Measurements from ENCODE around the gene ADGRG6. TPM values are rescaled to one million over a fixed set of nuclear protein-coding genes. Genes with fewer than 3 reads are reported as not detected.

ADGRG6 gene
- total RNA-seq, 1 experiment from 2014 or later: 5.3 TPM

DNA sequence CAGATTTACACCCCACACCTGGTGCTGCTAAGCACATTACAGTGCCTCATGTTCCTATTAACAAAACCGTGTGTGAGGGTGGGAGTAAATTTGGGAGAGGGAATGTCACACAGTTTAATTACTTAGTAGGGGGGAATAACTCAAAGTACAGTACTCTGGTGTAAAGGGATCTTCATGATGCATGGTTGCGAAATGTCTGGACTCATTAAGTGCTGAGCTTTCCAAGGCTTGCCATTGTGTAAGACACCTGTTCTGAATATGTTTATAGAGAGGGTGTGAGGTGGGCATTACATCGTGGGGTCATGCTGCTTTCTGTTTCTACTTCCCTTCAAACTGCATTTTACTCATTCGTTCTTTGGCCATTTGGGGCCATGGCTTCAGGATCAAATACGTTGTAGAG, 181.2 kb downstream of the ADGRG6 start:
- CTCF ChIA-PET: no interaction called here
- POLR2A ChIA-PET: no interaction called here
- H3K4me3 Mint-ChIP-seq: no peak overlapping the region

DNA sequence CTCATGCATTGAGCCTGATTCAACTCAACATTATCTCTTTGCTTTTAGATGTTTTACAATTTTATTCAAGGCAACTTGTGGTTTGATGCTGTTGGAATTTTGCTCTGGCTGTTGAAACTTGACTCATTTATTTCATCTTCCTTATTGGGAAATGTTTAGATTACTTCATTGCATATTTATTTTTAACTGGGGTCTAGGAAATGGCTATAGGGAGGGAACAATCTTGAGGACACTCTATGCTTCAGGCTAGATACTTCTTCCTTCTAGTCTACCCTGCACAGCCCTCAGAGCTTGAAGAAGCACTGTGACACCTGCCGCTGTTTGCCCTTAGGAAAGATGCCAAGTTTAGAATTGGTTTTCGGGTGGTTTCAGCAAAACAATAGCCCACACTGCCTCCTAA, 183.4 kb downstream of the ADGRG6 start:
- DNase-seq (ENCODE audit: low spot score): no peak
- TF ChIP-seq IRF2 (CRISPR knock-in tag; IDR thresholded peaks at IDR 0.05; ENCODE audit: borderline replicate concordance, low read depth) (no peak), ZNF317 (CRISPR knock-in tag; IDR thresholded peaks at IDR 0.05; ENCODE audit: borderline replicate concordance, low read depth) (no peak), OVOL2 (CRISPR knock-in tag; IDR thresholded peaks at IDR 0.05; ENCODE audit: borderline replicate concordance) (no peak), JUN (CRISPR knock-in tag; IDR thresholded peaks at IDR 0.05) (no peak), NR3C1 (CRISPR knock-in tag; conservative IDR thresholded peaks at IDR 0.05; ENCODE audit: low read depth) (no peak), NFATC4 (CRISPR knock-in tag; IDR thresholded peaks at IDR 0.05) (no peak)
- TF ChIP-seq, protein P1, sequence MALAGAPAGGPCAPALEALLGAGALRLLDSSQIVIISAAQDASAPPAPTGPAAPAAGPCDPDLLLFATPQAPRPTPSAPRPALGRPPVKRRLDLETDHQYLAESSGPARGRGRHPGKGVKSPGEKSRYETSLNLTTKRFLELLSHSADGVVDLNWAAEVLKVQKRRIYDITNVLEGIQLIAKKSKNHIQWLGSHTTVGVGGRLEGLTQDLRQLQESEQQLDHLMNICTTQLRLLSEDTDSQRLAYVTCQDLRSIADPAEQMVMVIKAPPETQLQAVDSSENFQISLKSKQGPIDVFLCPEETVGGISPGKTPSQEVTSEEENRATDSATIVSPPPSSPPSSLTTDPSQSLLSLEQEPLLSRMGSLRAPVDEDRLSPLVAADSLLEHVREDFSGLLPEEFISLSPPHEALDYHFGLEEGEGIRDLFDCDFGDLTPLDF (CRISPR knock-in tag; IDR thresholded peaks at IDR 0.05): no peak
- TF ChIP-seq, protein P2, sequence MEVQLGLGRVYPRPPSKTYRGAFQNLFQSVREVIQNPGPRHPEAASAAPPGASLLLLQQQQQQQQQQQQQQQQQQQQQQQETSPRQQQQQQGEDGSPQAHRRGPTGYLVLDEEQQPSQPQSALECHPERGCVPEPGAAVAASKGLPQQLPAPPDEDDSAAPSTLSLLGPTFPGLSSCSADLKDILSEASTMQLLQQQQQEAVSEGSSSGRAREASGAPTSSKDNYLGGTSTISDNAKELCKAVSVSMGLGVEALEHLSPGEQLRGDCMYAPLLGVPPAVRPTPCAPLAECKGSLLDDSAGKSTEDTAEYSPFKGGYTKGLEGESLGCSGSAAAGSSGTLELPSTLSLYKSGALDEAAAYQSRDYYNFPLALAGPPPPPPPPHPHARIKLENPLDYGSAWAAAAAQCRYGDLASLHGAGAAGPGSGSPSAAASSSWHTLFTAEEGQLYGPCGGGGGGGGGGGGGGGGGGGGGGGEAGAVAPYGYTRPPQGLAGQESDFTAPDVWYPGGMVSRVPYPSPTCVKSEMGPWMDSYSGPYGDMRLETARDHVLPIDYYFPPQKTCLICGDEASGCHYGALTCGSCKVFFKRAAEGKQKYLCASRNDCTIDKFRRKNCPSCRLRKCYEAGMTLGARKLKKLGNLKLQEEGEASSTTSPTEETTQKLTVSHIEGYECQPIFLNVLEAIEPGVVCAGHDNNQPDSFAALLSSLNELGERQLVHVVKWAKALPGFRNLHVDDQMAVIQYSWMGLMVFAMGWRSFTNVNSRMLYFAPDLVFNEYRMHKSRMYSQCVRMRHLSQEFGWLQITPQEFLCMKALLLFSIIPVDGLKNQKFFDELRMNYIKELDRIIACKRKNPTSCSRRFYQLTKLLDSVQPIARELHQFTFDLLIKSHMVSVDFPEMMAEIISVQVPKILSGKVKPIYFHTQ (CRISPR knock-in tag; IDR thresholded peaks at IDR 0.05): no peak
- TF ChIP-seq, protein P3, sequence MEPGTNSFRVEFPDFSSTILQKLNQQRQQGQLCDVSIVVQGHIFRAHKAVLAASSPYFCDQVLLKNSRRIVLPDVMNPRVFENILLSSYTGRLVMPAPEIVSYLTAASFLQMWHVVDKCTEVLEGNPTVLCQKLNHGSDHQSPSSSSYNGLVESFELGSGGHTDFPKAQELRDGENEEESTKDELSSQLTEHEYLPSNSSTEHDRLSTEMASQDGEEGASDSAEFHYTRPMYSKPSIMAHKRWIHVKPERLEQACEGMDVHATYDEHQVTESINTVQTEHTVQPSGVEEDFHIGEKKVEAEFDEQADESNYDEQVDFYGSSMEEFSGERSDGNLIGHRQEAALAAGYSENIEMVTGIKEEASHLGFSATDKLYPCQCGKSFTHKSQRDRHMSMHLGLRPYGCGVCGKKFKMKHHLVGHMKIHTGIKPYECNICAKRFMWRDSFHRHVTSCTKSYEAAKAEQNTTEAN (CRISPR knock-in tag; IDR thresholded peaks at IDR 0.05): no peak
- TF ChIP-seq, protein P4, sequence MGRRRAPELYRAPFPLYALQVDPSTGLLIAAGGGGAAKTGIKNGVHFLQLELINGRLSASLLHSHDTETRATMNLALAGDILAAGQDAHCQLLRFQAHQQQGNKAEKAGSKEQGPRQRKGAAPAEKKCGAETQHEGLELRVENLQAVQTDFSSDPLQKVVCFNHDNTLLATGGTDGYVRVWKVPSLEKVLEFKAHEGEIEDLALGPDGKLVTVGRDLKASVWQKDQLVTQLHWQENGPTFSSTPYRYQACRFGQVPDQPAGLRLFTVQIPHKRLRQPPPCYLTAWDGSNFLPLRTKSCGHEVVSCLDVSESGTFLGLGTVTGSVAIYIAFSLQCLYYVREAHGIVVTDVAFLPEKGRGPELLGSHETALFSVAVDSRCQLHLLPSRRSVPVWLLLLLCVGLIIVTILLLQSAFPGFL (CRISPR knock-in tag; IDR thresholded peaks at IDR 0.05; ENCODE audit: borderline replicate concordance): no peak
- Mint-ChIP-seq H3K9me3 (peaks cover 18% of the 10 kb centered on the region), H3K4me1 (peaks cover 4% of the 10 kb centered on the region; the same call in 1 of the 2 replicates), H3K27me3 (ENCODE audit: low read depth) (no peaks in the 10 kb centered on the region), H3K27ac (no peak overlapping the region), H3K36me3 (no peaks in the 10 kb centered on the region), H3K4me3 (no peak overlapping the region)
- ATAC-seq: no peak
- ChIA-PET CTCF (interaction anchor here (1.5 kb wide), 1 partner anchor 11 kb away, joined by 6 read pairs; no protein-coding TSS in a partner anchor), POLR2A (no interaction called here)

More for the DNA sequence above, 181.2 kb downstream of the ADGRG6 start:
- no peaks in the 10 kb centered on the region for H3K36me3 Mint-ChIP-seq
- TF ChIP-seq, protein P5, sequence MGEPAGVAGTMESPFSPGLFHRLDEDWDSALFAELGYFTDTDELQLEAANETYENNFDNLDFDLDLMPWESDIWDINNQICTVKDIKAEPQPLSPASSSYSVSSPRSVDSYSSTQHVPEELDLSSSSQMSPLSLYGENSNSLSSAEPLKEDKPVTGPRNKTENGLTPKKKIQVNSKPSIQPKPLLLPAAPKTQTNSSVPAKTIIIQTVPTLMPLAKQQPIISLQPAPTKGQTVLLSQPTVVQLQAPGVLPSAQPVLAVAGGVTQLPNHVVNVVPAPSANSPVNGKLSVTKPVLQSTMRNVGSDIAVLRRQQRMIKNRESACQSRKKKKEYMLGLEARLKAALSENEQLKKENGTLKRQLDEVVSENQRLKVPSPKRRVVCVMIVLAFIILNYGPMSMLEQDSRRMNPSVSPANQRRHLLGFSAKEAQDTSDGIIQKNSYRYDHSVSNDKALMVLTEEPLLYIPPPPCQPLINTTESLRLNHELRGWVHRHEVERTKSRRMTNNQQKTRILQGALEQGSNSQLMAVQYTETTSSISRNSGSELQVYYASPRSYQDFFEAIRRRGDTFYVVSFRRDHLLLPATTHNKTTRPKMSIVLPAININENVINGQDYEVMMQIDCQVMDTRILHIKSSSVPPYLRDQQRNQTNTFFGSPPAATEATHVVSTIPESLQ (CRISPR knock-in tag; IDR thresholded peaks at IDR 0.05): no peak
- no peak for TF ChIP-seq ATF1 (CRISPR knock-in tag; IDR thresholded peaks at IDR 0.05)
- no peak overlapping the region for H3K27ac Mint-ChIP-seq
- no peaks in the 10 kb centered on the region for H3K27me3 Mint-ChIP-seq (ENCODE audit: low read depth)
- peaks cover 8% of the 10 kb centered on the region; the same call in 1 of the 2 replicates for H3K4me1 Mint-ChIP-seq
- H3K9me3 Mint-ChIP-seq: peaks cover 18% of the 10 kb centered on the region
- DNase-seq (ENCODE audit: low spot score) (no peak), ATAC-seq (no peak)
